LNCAP (cell line): ENCODE measurements around the gene ABHD12.

Source experiments
- CTCF ChIP-seq: fragments of 450-650 bp; IDR thresholded peaks from 2 replicates; pipeline ENCODE4 v1.5.1; 2017; ENCODE audit warnings: mild to moderate bottlenecking

ABHD12 gene

GRCh38 chr20:25285091-25285647 is 105.5 kb downstream of the ABHD12 start:
- no peak for TF ChIP-seq CTCF

GRCh38 chr20:25284131-25284601 is 106.5 kb downstream of the ABHD12 start:
- TF ChIP-seq CTCF, result no peak

GRCh38 chr20:25283221-25283951 is 107.2 kb downstream of the ABHD12 start:
- TF ChIP-seq CTCF, result no peak

- no peak for TF ChIP-seq CTCF
These were observed 107.8 kb downstream of the ABHD12 start for GRCh38 chr20:25282796-25283195.

- no peak for TF ChIP-seq CTCF
These were observed 108.4 kb downstream of the ABHD12 start for GRCh38 chr20:25282034-25282781.

GRCh38 chr20:25281541-25281991 is 109.1 kb downstream of the ABHD12 start:
- TF ChIP-seq CTCF, result no peak

GRCh38 chr20:25280574-25281535 is 109.8 kb downstream of the ABHD12 start:
- TF ChIP-seq CTCF, result no peak
